HG02884 (cell line): ENCODE measurements around the gene FLYWCH1.

Experiments used
- ATAC-seq: cut with Tn5 transposase; IDR thresholded peaks from one replicate; pipeline ENCODE4 v1.9.1; 2021; ENCODE audit warnings: mild to moderate bottlenecking, moderate library complexity; ENCODE audit not compliant: unreplicated experiment

Gene FLYWCH1

DNA sequence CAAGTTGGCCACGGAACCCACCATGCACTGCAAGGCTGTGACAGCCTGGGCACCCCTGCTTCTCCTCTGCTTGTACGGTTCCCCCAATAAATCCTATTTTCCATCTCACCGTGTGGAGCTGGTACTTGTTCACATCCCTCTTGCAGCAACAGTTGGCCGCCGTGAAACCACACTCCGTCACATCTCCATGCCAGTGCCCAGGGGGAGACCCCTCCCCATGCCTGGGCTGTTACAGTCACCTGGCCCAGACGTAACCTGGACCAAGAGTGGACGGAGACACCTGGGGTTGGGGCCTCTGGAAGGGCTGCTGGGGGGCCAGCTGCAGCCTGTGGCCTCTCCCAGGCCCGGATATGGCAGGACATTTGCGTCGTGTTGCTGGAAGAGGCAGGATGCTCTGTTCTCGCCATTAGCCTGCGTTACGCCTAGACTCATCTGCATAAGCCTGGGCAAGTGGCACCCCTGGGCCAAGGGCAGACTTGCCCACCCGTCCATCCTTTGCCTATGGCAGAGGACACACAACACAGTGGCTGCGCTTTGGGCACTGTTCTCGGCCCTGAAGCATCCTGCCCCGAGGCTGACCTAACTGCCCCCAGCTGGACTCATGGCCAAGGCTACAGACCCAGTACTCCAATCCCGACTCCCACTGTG lies 38.1 kb downstream of the FLYWCH1 start:
- no peak for ATAC-seq

DNA sequence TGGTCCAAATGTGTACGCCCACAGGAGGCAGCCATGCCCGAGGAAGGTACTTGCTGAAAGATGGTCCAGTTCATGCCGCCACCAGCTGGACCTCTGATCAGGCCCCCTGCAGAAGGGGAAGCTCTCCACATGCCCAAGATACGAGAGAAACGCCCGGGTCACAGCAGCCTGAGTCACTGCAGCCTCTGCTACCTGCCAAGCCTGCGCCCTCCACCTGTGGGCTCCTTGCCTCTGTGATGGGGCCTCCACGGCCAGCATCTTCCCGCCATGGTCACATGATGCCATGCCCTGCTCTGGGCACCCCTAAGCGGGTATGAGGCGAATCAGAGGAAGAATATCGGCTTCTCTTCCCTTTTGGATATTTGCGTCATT lies 38.6 kb downstream of the FLYWCH1 start:
- no peak for ATAC-seq

DNA sequence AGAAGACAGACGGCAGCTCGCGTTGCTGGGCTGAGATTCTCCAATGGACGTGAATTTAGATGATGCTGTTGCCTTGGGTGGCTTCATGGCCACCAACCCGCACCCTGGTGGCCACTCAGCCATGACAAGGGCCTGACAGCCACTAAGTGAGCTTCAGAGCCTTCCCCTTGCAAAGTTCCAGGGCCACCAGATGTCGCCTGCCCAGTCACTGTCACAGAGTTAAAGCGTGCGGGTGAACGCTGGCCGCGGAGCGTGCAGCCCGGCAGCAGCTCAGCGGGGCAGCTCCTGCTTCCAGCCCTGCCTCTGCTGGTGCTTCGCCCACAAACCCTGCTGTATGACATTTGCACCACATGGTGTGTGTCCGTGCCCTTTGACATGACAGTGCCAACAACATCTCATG lies 39.0 kb downstream of the FLYWCH1 start:
- no peak for ATAC-seq

DNA sequence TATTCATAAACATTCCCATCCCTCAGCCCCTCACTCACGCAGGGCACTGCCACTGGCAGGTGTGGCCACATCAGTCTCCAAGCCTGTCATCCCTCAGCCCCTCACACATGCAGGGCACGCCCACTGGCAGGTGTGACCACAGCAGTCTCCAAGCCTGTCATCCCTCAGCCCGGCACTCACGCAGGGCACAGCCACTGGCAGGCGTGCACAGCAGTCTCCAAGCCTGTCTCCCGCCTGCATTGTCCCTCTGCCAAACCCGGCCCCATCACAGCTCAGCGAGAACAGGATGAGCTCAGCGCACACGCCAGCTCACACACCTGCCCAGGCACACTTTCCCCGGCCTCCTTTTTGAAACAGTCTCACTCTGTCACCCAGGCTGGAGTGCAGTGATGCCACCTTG lies 40.9 kb downstream of the FLYWCH1 start:
- ATAC-seq: no peak

DNA sequence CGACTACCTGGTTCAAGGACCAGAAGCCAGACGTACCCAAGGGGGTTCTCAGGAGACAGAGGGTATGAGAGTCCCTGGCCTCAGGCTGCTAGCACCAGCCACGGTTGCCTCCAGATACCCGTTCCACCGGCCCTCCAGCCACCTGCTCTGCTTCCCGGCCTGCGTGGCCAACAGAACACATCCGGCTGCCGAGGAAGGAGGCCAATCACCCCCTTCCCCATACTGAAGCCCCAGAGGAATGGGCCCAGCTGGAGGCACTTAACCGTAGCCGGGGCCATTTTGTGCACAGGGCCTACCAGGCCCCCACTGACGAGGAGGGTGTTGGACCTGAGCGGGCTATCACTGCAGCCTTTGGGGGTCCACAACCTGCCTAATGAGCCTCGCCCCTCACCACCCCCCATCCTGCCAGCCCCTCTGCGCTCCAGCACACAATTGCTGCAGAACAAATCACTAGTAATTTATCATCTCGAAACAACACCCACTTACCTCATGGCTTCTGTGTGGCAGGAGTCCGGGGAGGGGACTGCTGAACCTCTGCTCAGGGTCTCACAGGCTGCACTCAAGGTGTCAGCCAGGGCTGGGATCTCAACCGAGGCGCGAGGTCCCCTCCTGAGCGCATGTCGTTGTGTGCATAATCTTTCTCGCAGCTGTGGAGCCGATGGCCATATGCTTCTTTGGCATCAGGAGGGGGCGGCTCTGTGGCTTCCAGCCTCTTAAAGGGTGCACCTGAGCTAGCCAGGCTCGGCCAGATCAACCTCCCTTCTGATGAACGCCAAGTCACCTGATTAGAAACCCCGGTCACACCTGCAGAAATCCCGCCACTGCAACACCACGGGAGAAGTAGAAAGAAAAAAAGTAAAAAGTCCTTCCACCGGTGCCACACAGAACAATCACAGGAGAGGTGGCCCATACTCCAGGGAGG lies 42.2 kb downstream of the FLYWCH1 start:
- ATAC-seq: no peak

DNA sequence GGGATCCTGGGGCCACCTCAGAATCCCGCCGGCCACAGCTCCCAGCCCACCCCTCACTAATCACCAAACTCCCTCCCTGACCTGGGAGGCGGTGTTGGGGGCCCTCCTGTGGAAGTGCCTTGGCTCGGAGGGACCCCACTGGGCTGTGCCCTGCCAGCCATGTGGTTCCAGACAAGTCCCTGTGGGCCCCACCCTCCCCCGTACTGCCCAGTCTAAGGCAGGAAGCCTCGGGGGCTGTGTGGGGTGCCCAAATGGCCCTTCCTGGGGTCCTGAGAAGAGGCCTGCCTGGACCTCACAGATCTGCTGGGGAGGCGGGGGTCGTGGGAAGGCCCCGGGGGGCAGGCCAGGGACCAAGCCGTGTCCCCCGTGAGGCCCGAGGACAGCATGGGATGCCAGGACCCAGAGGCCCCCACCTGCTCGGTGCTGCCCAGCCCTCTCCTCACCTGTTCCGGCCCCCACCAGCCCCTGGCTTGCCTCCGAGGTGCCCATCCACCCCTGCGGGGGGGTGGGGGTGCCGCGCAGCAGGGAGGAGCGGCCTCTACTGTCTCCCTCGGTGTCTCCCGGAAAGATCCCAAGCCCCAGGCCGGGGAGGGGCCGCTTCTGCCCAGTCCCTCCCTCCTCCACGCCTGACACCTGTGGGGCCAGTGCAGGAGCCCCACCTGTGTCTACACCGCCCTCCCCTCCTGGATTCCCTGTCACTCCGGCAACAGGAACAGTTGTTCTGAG lies 43.1 kb downstream of the FLYWCH1 start:
- no peak for ATAC-seq

DNA sequence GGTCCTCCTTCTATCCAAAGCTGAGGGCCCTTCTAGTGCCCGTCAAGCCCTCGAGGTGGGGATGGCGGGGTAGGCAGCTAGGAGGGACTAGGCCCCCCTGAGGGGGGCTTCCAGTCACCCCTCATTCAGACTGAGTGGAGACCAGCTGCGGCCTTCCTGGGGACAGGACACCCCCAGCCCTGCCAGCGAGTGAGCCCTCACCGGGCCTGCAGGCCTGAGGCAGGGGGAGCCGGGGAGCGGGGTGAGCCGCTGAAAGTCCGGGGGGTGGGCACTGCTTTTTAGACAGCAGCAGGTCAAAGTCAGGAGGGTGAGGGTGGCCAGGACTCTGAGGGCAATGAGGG lies 43.7 kb downstream of the FLYWCH1 start:
- ATAC-seq: no peak

DNA sequence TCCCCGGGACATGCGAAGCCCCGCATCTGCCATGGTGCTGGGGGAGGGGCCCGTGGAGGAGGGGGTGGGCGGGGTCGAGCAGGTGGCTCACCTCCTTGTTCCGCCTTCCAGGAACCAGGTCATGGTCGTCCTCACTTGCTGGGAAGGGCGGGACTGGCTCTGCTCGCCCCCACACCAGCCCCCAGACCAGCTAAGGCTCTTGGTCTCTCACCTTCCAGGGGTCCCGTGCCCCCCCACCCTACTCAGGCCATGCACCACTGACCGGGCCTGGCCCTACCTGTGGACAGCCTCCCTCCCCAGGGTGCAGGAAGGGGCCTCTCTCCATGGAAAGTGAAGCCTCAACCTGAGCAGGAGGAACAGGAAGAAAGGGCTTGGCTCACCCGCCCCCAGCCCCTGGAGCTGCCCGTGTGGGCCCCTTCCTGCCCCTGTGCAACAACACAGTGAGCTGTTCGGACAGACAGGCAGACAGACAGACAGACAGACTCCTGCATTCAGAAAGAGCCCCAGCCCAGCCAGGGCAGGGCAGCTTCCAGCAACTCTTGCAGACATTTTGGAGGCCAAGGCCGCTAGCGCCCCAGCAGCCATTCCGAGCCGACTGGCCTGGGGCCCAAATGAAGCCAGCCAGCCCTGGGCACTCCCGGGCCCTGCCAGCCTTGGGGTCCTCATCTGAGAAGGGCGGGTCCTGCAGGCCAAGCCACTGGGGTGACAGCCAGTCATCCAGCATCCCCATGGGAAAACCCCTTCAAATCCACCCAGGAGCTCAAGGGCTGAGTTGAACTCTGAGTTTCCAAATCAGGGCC lies 44.2 kb downstream of the FLYWCH1 start:
- no peak for ATAC-seq

DNA sequence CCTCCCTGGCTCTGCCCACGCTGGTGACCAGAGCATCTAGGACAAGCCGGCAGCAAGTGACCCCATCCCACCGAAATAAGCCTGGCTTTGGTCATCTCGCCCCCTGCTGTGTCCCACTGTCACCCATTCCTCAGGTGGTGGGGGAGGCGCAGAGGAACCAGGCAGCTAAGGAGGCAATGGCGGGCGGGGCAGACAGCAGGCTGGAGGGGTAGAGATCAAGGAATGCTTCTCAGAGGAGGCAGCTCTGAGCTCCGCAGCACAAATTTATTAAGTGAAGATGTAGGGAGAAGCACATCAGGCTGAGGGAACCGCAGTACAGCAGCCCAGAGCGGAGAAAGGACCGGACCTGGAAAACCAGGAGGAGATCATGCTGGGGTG lies 44.8 kb downstream of the FLYWCH1 start:
- no peak for ATAC-seq

DNA sequence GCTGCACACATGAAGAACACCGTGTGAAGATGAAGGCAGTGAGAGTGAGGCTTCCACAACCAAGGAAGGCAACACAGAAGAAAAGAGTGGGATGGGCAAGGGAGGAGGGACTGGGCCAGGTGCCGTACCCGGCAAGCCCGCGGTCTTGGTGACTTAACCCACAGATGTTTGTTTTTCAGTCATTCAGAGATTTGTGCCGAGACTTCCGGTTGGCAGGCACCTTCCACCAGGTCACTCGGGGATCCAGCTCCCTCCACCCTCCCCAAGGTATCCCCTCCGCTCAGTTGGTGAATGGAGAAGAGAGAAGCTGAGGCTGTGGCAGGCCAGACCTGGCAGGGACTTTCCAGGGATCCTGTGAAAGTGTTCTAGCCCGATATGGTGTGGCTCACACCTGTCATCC lies 47.5 kb downstream of the FLYWCH1 start:
- ATAC-seq: no peak

DNA sequence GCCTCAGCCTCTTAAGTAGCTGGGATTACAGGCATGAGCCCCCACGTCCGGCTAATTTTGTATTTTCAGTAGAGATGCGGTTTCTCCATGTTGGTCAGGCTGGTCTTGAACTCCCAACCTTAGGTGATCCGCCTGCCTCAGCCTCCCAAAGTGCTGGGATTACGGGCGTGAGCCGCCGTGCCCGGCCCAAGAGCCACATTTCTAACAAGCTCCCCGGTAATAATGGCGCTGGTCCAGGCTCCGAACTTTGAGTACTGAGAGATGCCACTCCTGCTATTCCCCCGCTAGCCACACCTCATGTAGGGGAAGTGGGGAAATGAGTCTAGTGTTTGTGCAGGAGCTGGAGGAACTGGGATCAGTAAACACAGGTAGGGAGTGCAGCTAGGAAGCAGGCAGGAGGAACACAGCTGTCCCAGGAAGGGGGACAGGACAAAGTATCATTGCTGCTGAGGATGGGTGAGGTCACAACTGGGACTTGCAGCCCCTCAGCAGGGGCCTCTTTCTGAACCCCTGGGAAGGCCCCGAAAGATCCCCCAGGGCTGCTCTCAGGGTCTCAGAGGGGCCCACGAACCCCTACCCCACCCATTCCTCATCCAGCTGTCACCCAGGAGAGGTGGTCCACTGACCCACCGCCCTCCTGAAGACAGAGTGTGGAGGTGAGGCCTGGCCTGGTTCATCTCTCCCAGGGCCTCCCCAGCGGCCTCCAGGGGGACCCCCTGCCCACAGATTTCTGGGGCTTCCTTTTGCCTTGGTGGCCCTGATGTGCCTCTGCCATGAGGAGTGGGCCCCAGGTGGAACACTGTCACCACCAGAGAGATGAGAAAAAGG lies 48.7 kb downstream of the FLYWCH1 start:
- ATAC-seq: no peak

DNA sequence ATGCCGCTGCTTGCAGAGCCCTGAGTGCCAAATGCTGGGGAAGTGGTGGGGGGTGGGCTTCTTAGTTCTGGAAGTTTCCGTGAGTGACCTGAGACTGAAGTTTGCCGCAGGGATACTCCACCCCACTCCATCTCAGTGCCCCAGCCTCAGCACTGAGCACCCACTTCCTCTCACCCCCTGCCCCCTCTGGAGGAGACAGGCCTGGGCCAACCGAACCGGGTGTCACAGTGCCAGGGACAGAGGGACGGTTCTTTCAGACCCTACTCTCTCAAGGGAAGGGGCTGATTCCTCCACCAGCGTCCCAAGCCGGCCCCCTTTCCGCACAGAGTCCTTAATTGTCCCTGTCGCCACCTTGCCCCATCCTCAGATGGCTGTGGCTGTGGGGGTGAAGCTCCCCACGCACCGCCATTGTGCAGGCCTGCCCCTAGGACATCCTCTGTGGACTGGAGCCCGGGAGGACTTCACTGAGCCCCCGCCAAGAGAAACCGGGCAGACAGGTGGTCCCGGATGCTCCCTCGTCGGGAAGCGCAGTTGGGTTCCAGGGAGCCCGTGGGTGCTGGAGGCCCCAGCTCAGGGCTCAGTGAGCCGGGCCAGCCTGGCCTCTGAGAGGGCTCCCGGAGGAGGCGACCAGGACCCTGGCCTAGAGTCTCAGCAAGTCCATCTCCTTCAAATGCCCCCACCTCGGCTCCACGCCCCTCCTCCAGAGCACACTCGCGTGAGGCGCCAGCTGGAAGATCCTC lies 50.8 kb downstream of the FLYWCH1 start:
- no peak for ATAC-seq

DNA sequence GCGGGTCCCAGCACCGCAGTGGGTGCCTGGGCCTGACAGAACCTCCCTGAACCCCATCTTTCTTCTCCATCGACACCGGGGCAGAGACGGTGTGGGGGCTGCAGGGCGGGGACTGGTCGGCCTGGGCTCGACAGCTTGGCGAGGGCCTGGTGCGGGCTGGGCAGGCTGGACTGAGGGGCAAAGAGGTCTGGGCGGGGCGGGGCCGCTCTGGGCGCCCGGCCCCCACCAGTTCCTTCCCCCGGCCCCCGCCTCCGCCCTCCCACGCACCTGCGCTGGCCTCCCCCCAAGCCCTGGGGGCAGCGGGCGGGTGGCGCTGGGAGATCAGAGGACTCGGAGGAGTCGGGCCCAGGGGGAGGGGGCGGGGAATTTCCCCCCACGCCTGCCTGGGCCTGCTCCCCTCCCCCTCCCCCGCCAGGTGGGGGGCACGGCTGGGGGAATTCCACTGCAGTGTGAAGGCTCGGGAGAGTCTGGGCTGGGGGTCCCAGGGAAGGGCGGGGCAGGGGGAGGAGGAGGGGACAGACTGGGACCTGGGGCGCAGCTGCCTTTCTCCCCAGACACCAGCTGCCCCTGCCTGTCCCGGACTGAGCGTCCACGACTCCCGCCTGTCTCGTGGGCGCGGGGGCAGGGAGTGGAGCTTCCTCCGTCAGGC lies 51.5 kb downstream of the FLYWCH1 start:
- no peak for ATAC-seq

DNA sequence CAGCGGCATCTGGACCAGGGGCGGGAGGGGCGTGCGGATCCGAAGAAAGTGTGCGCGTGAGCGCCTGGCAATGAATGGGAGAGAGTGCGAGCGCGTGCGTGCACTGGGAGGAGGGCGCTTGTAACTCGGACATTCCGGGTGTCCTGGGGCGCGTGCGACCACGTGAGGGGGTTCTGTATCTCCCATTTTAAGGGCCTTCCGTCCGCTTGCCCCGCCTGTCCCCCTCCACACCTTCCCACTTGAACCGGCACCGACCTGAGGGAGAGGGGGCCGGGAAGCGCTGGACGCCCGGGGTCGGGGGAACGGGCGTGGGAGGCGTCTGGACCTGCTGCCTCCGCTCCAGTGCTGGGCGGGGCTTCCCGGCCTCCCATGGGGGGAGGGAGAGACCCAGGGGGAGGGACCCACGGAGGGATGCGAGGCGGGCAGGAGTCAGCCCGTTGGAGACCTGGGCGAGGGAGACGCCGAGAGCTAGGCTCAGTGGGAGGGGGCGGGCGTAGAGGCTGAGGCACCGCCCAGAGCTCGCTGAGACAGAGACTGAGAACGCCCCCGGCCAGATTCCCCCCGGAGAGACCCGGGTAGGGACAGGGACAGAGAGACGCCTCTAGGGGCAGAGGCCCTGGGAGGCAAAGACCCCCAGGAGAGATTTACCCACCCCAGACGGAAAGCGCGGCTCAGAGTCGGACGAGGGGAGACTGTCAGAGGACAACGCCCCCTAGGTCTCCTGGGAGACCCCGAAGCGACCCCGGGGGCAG lies 52.2 kb downstream of the FLYWCH1 start, which contains the start of gene KREMEN2:
KREMEN2 (plus strand) TSS at position 553 of the 752 bp plus-strand sequence. CDS start 246 bp downstream, outside the sequence.
- no peak for ATAC-seq

DNA sequence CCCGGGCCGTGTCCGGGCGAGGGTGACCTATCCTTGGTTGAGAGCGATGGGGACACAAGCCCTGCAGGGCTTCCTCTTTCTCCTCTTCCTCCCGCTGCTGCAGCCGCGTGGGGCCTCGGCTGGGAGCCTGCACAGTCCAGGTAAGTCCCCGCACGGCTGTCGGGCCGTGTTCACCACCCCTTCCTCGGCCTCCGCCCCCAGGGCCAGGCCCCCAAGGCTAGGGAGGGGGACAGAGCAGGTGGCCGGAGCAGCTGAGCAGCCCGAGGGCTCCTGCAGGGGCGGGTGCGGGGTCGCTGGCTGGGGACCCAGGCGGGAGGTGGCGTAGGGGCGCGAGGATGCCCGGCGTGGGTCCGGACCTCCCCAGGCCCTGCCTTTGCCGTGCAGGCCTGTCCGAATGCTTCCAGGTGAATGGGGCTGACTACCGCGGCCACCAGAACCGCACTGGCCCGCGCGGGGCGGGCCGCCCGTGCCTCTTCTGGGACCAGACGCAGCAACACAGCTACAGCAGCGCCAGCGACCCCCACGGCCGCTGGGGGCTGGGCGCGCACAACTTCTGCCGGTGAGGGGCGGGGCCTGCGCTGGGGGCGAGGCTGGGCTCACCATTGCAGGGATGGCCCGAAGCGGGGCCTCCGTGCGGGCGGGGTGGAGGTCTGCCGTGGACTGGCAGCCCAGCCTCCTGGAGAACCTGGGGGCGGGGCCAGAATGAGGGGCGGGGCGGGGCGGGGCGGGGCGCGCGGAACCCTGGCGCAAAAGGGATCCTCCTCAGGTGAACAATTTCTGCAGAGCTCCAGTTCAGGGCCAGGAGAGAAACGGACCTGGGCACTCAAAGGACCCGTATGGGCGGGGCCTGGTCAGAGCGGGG lies 53.0 kb downstream of the FLYWCH1 start:
- no peak for ATAC-seq

DNA sequence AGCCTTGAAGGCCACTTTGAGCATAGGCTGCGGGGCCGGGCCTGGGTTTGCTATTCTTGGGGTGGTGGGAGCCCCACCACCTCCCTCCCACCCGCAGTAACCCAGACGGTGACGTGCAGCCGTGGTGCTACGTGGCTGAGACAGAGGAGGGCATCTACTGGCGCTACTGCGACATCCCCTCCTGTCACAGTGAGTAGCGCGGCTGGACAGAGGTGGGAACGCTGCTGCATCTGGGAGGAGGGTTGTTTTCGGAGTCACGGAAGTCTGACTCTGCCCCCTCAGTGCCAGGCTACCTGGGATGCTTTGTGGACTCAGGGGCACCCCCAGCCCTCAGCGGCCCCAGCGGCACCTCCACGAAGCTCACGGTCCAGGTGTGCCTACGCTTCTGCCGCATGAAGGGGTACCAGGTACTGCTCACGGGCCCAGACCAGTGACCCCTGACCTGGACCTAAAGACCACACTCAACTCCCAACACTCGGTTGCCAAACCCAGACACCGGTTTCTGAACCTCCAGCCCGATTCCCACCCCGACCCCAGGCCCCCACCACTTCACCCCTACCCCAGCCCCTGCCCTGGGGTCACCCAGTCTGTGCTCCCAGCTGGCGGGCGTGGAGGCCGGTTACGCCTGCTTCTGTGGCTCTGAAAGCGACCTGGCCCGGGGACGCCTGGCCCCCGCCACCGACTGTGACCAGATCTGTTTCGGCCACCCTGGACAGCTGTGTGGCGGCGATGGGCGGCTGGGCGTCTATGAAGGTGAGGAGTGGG lies 54.5 kb downstream of the FLYWCH1 start:
- ATAC-seq: no peak

DNA sequence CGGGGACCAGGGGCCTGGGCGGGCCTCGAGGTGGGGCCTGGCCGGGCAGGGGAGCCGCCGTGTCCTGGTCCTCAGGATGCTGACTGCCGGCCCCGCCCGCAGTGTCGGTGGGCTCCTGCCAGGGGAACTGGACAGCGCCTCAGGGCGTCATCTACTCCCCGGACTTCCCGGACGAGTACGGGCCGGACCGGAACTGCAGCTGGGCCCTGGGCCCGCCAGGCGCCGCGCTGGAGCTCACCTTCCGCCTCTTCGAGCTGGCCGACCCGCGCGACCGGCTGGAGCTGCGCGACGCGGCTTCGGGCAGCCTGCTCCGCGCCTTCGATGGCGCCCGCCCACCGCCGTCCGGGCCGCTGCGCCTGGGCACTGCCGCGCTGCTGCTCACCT lies 55.1 kb downstream of the FLYWCH1 start:
- ATAC-seq: no peak
